CD4-positive, alpha-beta memory T cell (primary cell): ENCODE measurements around the gene ZNF385A. TPM values are rescaled to one million over a fixed set of nuclear protein-coding genes. Genes with fewer than 3 reads are reported as not detected.
A peak's percentile ranks its signal among the peaks of the same experiment; 100 is the strongest.

ENCODE experiments used
- CTCF ChIA-PET: fragments of 350-600 bp; sonication (Branson Sonifier 250); formaldehyde crosslinking; loops from one replicate; lab custom pipeline; 2021; ENCODE audit warnings: inconsistent platforms; ENCODE audit not compliant: partially characterized antibody; lab: Charles Lee
- POLR2A ChIA-PET: fragments of 350-600 bp; sonication (Branson Sonifier 250); formaldehyde crosslinking; loops from one replicate; lab custom pipeline; 2021; ENCODE audit not compliant: partially characterized antibody; lab: Charles Lee
- DNase-seq, 5 donors: peaks; one replicate each; pipeline versions ENCODE4 v3.0.0 to v3.0.0-alpha.2; 2020 to 2022; ENCODE audit warnings: mixed read lengths in 1 of 5
- H3K27ac ChIP-seq: one replicate; pipeline ENCODE4 v1.7.0; 2013; ENCODE audit warnings: low read depth, low read length
- H3K27me3 ChIP-seq: 2 replicates; pipeline ENCODE4 v1.7.0; 2013; ENCODE audit warnings: mild to moderate bottlenecking, low read length, moderate library complexity; ENCODE audit not compliant: insufficient read depth
- H3K36me3 ChIP-seq: 2 replicates; pipeline ENCODE4 v1.7.0; 2013; ENCODE audit warnings: mild to moderate bottlenecking, low read length, moderate library complexity; ENCODE audit not compliant: insufficient read depth
- H3K4me1 ChIP-seq: 2 replicates; pipeline ENCODE4 v1.7.0; 2013; ENCODE audit warnings: mild to moderate bottlenecking, low read length, moderate library complexity; ENCODE audit not compliant: insufficient read depth
- H3K4me3 ChIP-seq, 2 donors: one replicate each; pipeline ENCODE4 v1.7.0; 2013; ENCODE audit warnings: low read length in 2 of 2, mild to moderate bottlenecking in 1 of 2
- H3K9me3 ChIP-seq, 2 donors: one replicate each; pipeline ENCODE4 v1.7.0; 2013; ENCODE audit warnings: low read length in 2 of 2, control low read depth in 1 of 2; ENCODE audit not compliant: control insufficient read depth in 1 of 2
- H3K27ac Mint-ChIP-seq, 7 donors: one replicate each; pipeline ENCODE4 v1.8.0; 2020 to 2021; ENCODE audit warnings: mixed read lengths in 7 of 7, mild to moderate bottlenecking in 6 of 7, inconsistent platforms in 3 of 7, moderate library complexity in 3 of 7
- H3K27me3 Mint-ChIP-seq, 2 donors: one replicate each; pipeline ENCODE4 v1.8.0; 2020 to 2021; ENCODE audit warnings: mixed read lengths in 2 of 2
- H3K36me3 Mint-ChIP-seq, 2 donors: one replicate each; pipeline ENCODE4 v1.8.0; 2020 to 2021; ENCODE audit warnings: mixed read lengths in 2 of 2, inconsistent platforms in 1 of 2, mild to moderate bottlenecking in 1 of 2
- H3K4me1 Mint-ChIP-seq, 4 donors: one replicate each; pipeline ENCODE4 v1.8.0; 2020 to 2021; ENCODE audit warnings: mixed read lengths in 4 of 4, mild to moderate bottlenecking in 1 of 4
- H3K4me3 Mint-ChIP-seq, 8 donors: one replicate each; pipeline ENCODE4 v1.8.0; 2020 to 2021; ENCODE audit warnings: mixed read lengths in 8 of 8, mild to moderate bottlenecking in 7 of 8, moderate library complexity in 6 of 8, inconsistent platforms in 3 of 8
- H3K9me3 Mint-ChIP-seq, 8 donors: one replicate each; pipeline ENCODE4 v1.8.0; 2020 to 2021; ENCODE audit warnings: mixed read lengths in 8 of 8, mild to moderate bottlenecking in 5 of 8, inconsistent platforms in 3 of 8, moderate library complexity in 1 of 8
- intact Hi-C: fragments of 100-400 bp; cut with micrococcal nuclease; formaldehyde crosslinking; loops from one replicate; pipeline ENCODE4 v1.15.1; 2023
- polyA plus RNA-seq, 2 donors: library from polyadenylated mRNA; unstranded; fragments of 300-500 nt; fragmentation: Illumina TruSeq; gene quantifications; one replicate each; pipeline ENCODE4 v1.2.3, GENCODE V29; 2021
- total RNA-seq, 2 experiments: library from RNA; stranded (reverse); gene quantifications; one replicate each; pipeline ENCODE4 v1.2.3, GENCODE V29; 2021

The ZNF385A gene
- total and polyA plus RNA-seq, 4 experiments from 2014 or later = 1.8 to 2.1 TPM; not detected in 2

GRCh38 chr12:54394986-54395385, 10.5 kb upstream of the ZNF385A start:
- Mint-ChIP-seq H3K27ac (peak overlapping the region in 5 of 7 donors; percentile 12 to 69 (median 66)), H3K27me3 (no peaks in the 10 kb centered on the region), H3K4me1 (peaks cover 20 to 48% (median 32%) of the 10 kb centered on the region in 4 donors), H3K4me3 (peak overlapping the region in 1 of 8 donors; percentile 63), H3K36me3 (peaks cover 45 to 52% of the 10 kb centered on the region in 2 donors), H3K9me3 (no peaks in the 10 kb centered on the region)
- ChIA-PET CTCF (interaction anchor here (1.1 to 12.3 kb wide), 6 partner anchors 10 to 108 kb away, joined by 3 to 938 read pairs (median 56); partner anchors contain the start of genes ITGA5, NCKAP1L and ZNF385A), POLR2A (no interaction called here)
- intact Hi-C loops = loop anchor here (5.0 kb wide), 1 partner anchor 102 kb away; the partner anchor contains the start of gene NCKAP1L
- Histone ChIP-seq H3K9me3 (no peaks in the 10 kb centered on the region), H3K27me3 (no peaks in the 10 kb centered on the region), H3K4me3 (no peak overlapping the region), H3K27ac (no peak overlapping the region), H3K36me3 (peaks cover 51% of the 10 kb centered on the region), H3K4me1 (peaks cover 36% of the 10 kb centered on the region)
- DNase-seq = no peak

GRCh38 chr12:54394281-54394719, 9.8 kb upstream of the ZNF385A start:
- H3K27ac Mint-ChIP-seq = peak overlapping the region in 6 of 7 donors; percentile 12 to 70 (median 48)
- ChIA-PET POLR2A (interaction anchor here (2.9 kb wide), 1 partner anchor 23 kb away, joined by 20 read pairs; the partner anchor contains the start of gene ITGA5), CTCF (interaction anchor here (0.9 to 4.3 kb wide), 7 partner anchors 11 to 50 kb away, joined by 3 to 26 read pairs (median 6); no protein-coding TSS in a partner anchor)
- peak in 3 of 5 donors; percentile 16 to 28 (median 27) for DNase-seq
- Histone ChIP-seq H3K9me3 (no peaks in the 10 kb centered on the region), H3K27me3 (no peaks in the 10 kb centered on the region), H3K4me3 (no peak overlapping the region), H3K4me1 (peaks cover 39% of the 10 kb centered on the region), H3K36me3 (peaks cover 44% of the 10 kb centered on the region), H3K27ac (no peak overlapping the region)
- intact Hi-C loops = no loop called here
- H3K4me3 Mint-ChIP-seq = peak overlapping the region in 3 of 8 donors; percentile 17 to 61 (median 43)
- H3K27me3 Mint-ChIP-seq = no peaks in the 10 kb centered on the region
- peaks cover 21 to 54% (median 33%) of the 10 kb centered on the region in 4 donors for H3K4me1 Mint-ChIP-seq
- peaks cover 41 to 47% of the 10 kb centered on the region in 2 donors for H3K36me3 Mint-ChIP-seq
- no peaks in the 10 kb centered on the region for H3K9me3 Mint-ChIP-seq

GRCh38 chr12:54393743-54394142, 9.2 kb upstream of the ZNF385A start:
- Histone ChIP-seq H3K4me3 (no peak overlapping the region), H3K4me1 (peaks cover 39% of the 10 kb centered on the region), H3K9me3 (no peaks in the 10 kb centered on the region), H3K27ac (no peak overlapping the region), H3K36me3 (peaks cover 38% of the 10 kb centered on the region), H3K27me3 (no peaks in the 10 kb centered on the region)
- Mint-ChIP-seq H3K4me3 (peak overlapping the region in 3 of 8 donors; percentile 23 to 61 (median 43)), H3K9me3 (no peaks in the 10 kb centered on the region), H3K27me3 (no peaks in the 10 kb centered on the region), H3K4me1 (peaks cover 20 to 51% (median 31%) of the 10 kb centered on the region in 4 donors), H3K27ac (peak overlapping the region; percentile 12 to 70 (median 45)), H3K36me3 (peaks cover 38 to 45% of the 10 kb centered on the region in 2 donors)
- POLR2A ChIA-PET = interaction anchor here (2.9 kb wide), 1 partner anchor 23 kb away, joined by 20 read pairs; the partner anchor contains the start of gene ITGA5
- CTCF ChIA-PET = interaction anchor here (0.7 to 4.3 kb wide), 17 partner anchors 9 to 59 kb away, joined by 3 to 26 read pairs (median 5); no protein-coding TSS in a partner anchor
- intact Hi-C loops = no loop called here
- DNase-seq = peak in 1 of 5 donors; percentile 32

- peaks cover 35 to 41% of the 10 kb centered on the region in 2 donors for H3K36me3 Mint-ChIP-seq
- CTCF ChIA-PET = interaction anchor here (0.7 to 4.3 kb wide), 18 partner anchors 9 to 144 kb away, joined by 3 to 26 read pairs (median 4); no protein-coding TSS in a partner anchor
- Histone ChIP-seq H3K27me3 (no peaks in the 10 kb centered on the region), H3K4me1 (peaks cover 39% of the 10 kb centered on the region), H3K36me3 (peaks cover 33% of the 10 kb centered on the region), H3K4me3 (no peak overlapping the region), H3K27ac (no peak overlapping the region), H3K9me3 (no peaks in the 10 kb centered on the region)
- POLR2A ChIA-PET = interaction anchor here (2.9 kb wide), 1 partner anchor 24 kb away, joined by 20 read pairs; the partner anchor contains the start of gene ITGA5
- no peaks in the 10 kb centered on the region for H3K9me3 Mint-ChIP-seq
- no peaks in the 10 kb centered on the region for H3K27me3 Mint-ChIP-seq
- peak overlapping the region in 1 of 7 donors; percentile 12 for H3K27ac Mint-ChIP-seq
- H3K4me1 Mint-ChIP-seq = peaks cover 20 to 51% (median 32%) of the 10 kb centered on the region in 4 donors
- no peak overlapping the region for H3K4me3 Mint-ChIP-seq
- intact Hi-C loops = no loop called here
- peak in 1 of 5 donors; percentile 11 for DNase-seq
Observed at GRCh38 chr12:54393207-54393609, 8.7 kb upstream of the ZNF385A start.

GRCh38 chr12:54392485-54393206, 8.1 kb upstream of the ZNF385A start:
- Histone ChIP-seq H3K36me3 (peaks cover 30% of the 10 kb centered on the region), H3K4me1 (peaks cover 39% of the 10 kb centered on the region), H3K27ac (no peak overlapping the region), H3K4me3 (no peak overlapping the region), H3K27me3 (no peaks in the 10 kb centered on the region), H3K9me3 (no peaks in the 10 kb centered on the region)
- ChIA-PET CTCF (interaction anchor here (0.6 to 4.3 kb wide), 20 partner anchors 7 to 143 kb away, joined by 3 to 26 read pairs (median 5); no protein-coding TSS in a partner anchor), POLR2A (interaction anchor here (1.6 to 2.9 kb wide), 2 partner anchors 24 to 47 kb away, joined by 3 to 20 read pairs; partner anchors contain the start of gene ITGA5)
- H3K27ac Mint-ChIP-seq = peak overlapping the region in 3 of 7 donors; percentile 8 to 59 (median 37)
- H3K9me3 Mint-ChIP-seq = no peaks in the 10 kb centered on the region
- DNase-seq = peak in 1 of 5 donors; percentile 11
- peaks cover 21 to 51% (median 32%) of the 10 kb centered on the region in 4 donors for H3K4me1 Mint-ChIP-seq
- intact Hi-C loops = no loop called here
- H3K4me3 Mint-ChIP-seq = peak overlapping the region in 2 of 8 donors; percentile 22 to 33
- H3K36me3 Mint-ChIP-seq = peaks cover 29 to 36% of the 10 kb centered on the region in 2 donors
- H3K27me3 Mint-ChIP-seq = no peaks in the 10 kb centered on the region

- intact Hi-C loops = no loop called here
- peak overlapping the region; percentile 15 to 28 for H3K4me3 ChIP-seq
- Mint-ChIP-seq H3K27ac (peak overlapping the region in 1 of 7 donors; percentile 25), H3K4me3 (peak overlapping the region; percentile 64 to 89 (median 80)), H3K9me3 (no peaks in the 10 kb centered on the region), H3K27me3 (no peaks in the 10 kb centered on the region), H3K4me1 (peaks cover 24 to 51% (median 29%) of the 10 kb centered on the region in 4 donors), H3K36me3 (peaks cover 15 to 21% of the 10 kb centered on the region in 2 donors)
- no peaks in the 10 kb centered on the region for H3K27me3 ChIP-seq
- peaks cover 39% of the 10 kb centered on the region for H3K4me1 ChIP-seq
- CTCF ChIA-PET = interaction anchor here (0.7 to 4.3 kb wide), 9 partner anchors 9 to 54 kb away, joined by 3 to 26 read pairs (median 5); no protein-coding TSS in a partner anchor
- POLR2A ChIA-PET = interaction anchor here (1.6 to 2.9 kb wide), 2 partner anchors 26 to 49 kb away, joined by 3 to 20 read pairs; partner anchors contain the start of gene ITGA5
- H3K27ac ChIP-seq = no peak overlapping the region
- DNase-seq = peak; percentile 64 to 77 (median 67)
- H3K9me3 ChIP-seq = no peaks in the 10 kb centered on the region
- H3K36me3 ChIP-seq = peaks cover 13% of the 10 kb centered on the region
Observed at GRCh38 chr12:54390668-54391551, 6.4 kb upstream of the ZNF385A start.
